Uterus (tissue), 4 donors: Measurements from ENCODE around the gene KCNH5. TPM values are rescaled to one million over a fixed set of nuclear protein-coding genes. Genes with fewer than 3 reads are reported as not detected.
"Not testable (repeated sequence)": the region's sequence is repeated elsewhere in the genome, so short reads cannot be mapped to it uniquely, and the experiment has no call there.

ENCODE experiments used
- DNase-seq, 2 donors: peaks; one replicate each; pipeline ENCODE4 v3.0.0-alpha.2; 2019 to 2020
- H3K27ac ChIP-seq, 2 donors: fragments of 200-600 bp; sonication (generic); 1 replicate in 1 of 2; 2 replicates in 1 of 2; pipeline ENCODE4 v1.5.1; 2016 to 2018
- H3K27me3 ChIP-seq, 2 donors: fragments of 200-600 bp; sonication (generic); one replicate each; pipeline ENCODE4 v1.5.1; 2018 to 2019; ENCODE audit warnings: control low read depth in 1 of 2
- H3K36me3 ChIP-seq, 2 donors: fragments of 200-600 bp; sonication (generic); one replicate each; pipeline ENCODE4 v1.5.1; 2019; ENCODE audit warnings: control low read depth in 1 of 2
- H3K4me1 ChIP-seq, 2 donors: fragments of 200-600 bp; sonication (generic); one replicate each; pipeline ENCODE4 v1.5.1; 2018 to 2019; ENCODE audit warnings: control low read depth in 1 of 2
- H3K4me3 ChIP-seq, 2 donors: fragments of 200-600 bp; sonication (generic); 1 replicate in 1 of 2; 2 replicates in 1 of 2; pipeline ENCODE4 v1.5.1; 2018 to 2019; ENCODE audit warnings: mild to moderate bottlenecking in 1 of 2
- H3K9me3 ChIP-seq, 2 donors: fragments of 200-600 bp; sonication (generic); one replicate each; pipeline ENCODE4 v1.5.1; 2019; ENCODE audit warnings: control low read depth in 1 of 2
- POLR2A ChIP-seq, 2 donors: fragments of 450-650 bp; IDR thresholded peaks; one replicate each; pipeline ENCODE4 v1.6.1; 2016; ENCODE audit warnings: antibody characterized with exemption in 2 of 2, mild to moderate bottlenecking in 1 of 2, moderate library complexity in 1 of 2
- intact Hi-C: fragments of 100-400 bp; cut with DNase I; formaldehyde crosslinking; loops from one replicate; pipeline ENCODE4 v1.15.1; 2023; ENCODE audit warnings: low total_unique reads
- total RNA-seq, 4 donors: library from RNA; depleted of rRNA in 3 of 4; stranded (reverse); fragments of >200 nt in 3 of 4; gene quantifications; one replicate each; pipeline versions ENCODE4 v1.1.0 to v1.2.4, GENCODE V29; 2014 to 2023
- TF ChIP-seq, protein P1 (sequence below), 4 experiments: fragments of 200-600 bp in 2 of 4; fragments of 450-650 bp in 2 of 4; sonication (generic) in 2 of 4; IDR thresholded peaks; one replicate each; pipeline ENCODE4 v1.5.1; 2016 to 2019; ENCODE audit warnings: antibody characterized with exemption in 4 of 4, mild to moderate bottlenecking in 2 of 4, moderate library complexity in 1 of 4
- donor health status: DM: yes; HTN: yes; CAD: no.

The KCNH5 gene
- total RNA-seq, 4 donors from 2014 or later, result 0.09 to 1.6 (median 0.29) TPM; not detected in 1

DNA sequence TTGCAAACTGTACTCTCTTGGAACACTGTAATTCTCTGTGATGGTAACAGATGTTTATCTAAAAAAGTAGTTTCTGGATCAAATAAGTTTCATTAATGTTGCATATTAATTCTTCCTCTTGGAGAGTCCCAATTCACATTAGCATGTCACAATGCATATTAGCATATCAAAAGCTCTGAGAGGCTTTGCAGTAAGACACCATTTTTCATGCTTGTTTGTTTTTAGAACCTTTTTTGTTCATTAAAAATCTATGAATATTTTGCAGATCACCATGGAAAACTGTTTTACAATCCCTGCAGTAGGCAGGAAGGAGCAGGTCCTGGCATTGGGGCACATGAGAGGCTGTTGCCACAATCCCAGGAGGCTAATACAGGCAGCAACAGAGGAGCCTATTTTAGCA is 180.7 kb downstream of the KCNH5 start:
- Histone ChIP-seq H3K9me3 (no peaks in the 10 kb centered on the region), H3K27me3 (no peaks in the 10 kb centered on the region), H3K36me3 (no peaks in the 10 kb centered on the region), H3K4me3 (no peak overlapping the region), H3K27ac (no peak overlapping the region), H3K4me1 (no peaks in the 10 kb centered on the region)
- DNase-seq, result no peak
- TF ChIP-seq POLR2A (IDR thresholded peaks at IDR 0.05), result no peak
- TF ChIP-seq, protein P1, sequence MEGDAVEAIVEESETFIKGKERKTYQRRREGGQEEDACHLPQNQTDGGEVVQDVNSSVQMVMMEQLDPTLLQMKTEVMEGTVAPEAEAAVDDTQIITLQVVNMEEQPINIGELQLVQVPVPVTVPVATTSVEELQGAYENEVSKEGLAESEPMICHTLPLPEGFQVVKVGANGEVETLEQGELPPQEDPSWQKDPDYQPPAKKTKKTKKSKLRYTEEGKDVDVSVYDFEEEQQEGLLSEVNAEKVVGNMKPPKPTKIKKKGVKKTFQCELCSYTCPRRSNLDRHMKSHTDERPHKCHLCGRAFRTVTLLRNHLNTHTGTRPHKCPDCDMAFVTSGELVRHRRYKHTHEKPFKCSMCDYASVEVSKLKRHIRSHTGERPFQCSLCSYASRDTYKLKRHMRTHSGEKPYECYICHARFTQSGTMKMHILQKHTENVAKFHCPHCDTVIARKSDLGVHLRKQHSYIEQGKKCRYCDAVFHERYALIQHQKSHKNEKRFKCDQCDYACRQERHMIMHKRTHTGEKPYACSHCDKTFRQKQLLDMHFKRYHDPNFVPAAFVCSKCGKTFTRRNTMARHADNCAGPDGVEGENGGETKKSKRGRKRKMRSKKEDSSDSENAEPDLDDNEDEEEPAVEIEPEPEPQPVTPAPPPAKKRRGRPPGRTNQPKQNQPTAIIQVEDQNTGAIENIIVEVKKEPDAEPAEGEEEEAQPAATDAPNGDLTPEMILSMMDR (IDR thresholded peaks at IDR 0.05), result no peak
- intact Hi-C loops, result no loop called here

DNA sequence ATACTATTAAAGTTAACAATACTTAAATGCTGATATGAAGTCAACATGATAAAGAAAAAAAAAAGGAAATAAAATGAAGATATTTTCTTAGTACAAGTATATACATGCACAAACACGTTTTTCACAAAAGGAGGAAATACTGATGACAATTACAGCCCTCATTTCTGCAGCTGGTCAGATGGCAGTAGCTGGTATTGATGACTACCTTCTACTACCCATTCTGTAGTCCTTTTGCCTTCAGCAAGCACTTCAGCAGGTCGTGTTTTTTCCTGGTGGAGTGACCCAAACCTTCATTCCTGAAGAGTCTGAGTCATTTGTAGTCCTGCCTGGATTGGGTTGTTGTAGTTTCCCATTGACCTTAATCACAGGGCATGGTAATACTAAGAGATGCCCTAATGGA is 187.2 kb downstream of the KCNH5 start:
- H3K4me1 ChIP-seq, H3K36me3 ChIP-seq, H3K27ac ChIP-seq, intact Hi-C loops, H3K4me3 ChIP-seq, DNase-seq, H3K27me3 ChIP-seq, H3K9me3 ChIP-seq: not testable (repeated sequence)

DNA sequence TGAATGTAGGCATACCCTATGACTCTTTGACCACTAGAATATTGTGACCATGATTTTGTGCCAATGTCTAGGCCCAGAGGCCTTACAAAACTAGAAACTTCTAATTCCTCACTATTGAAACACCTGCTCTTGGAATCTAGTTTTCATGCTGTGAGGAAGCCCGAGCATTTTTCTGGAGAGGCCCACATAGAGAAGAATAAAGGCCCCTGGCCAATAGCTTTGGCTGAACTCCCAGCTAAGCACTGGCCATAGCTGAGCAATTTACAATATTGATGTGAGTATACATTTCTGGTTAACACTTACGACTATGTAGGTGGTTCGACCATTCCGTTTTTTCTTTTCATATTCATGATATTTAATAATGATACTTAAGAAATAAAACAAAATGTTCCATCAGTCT is 190.3 kb downstream of the KCNH5 start:
- Histone ChIP-seq H3K27me3 (no peaks in the 10 kb centered on the region), H3K4me1 (no peaks in the 10 kb centered on the region), H3K36me3 (no peaks in the 10 kb centered on the region), H3K9me3 (no peaks in the 10 kb centered on the region), H3K27ac (no peak overlapping the region), H3K4me3 (no peak overlapping the region)
- DNase-seq, result no peak
- no peak for TF ChIP-seq POLR2A (IDR thresholded peaks at IDR 0.05)
- TF ChIP-seq, protein P1 (IDR thresholded peaks at IDR 0.05), result no peak
- intact Hi-C loops, result no loop called here

DNA sequence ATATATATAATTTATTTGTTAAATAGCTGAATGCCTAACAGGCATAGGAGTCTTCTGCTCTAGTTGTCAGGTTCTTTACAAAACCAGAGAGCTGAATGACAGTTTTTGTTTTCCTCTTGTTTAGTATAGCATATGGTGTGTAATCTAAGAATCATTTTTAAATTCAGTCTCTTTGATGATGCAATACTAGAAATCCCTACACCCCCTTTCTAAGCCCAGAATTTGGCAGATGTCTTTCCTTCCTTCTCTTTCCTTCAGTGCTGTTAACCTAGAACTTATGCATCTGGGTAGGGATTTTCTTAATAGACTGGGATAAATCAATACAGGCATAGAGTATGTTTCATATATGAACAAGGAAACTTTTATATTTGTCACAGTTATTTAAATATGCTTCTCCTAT is 198.1 kb downstream of the KCNH5 start:
- no peaks in the 10 kb centered on the region for H3K36me3 ChIP-seq
- no peak overlapping the region for H3K27ac ChIP-seq

DNA sequence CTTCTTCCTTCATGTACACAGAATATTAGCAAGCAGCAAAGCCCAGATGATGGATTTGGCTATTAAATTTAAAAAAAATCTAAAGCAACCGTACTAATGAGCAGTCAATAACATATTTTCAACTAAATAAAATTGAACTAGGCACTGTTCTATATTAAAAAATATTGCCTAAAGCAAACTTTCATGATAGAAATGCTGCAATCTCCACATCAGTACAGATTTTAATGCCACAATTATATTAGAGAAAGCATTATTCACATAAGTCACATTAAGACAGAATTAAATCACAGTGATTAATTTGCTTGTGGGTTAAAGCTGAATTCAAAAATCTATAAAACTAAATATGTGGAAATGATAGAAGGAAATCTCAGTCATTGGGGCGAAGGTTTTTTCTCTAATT is 200.7 kb downstream of the KCNH5 start:
- Histone ChIP-seq H3K4me1 (no peaks in the 10 kb centered on the region), H3K27ac (no peak overlapping the region), H3K9me3 (no peaks in the 10 kb centered on the region), H3K27me3 (no peaks in the 10 kb centered on the region), H3K4me3 (no peak overlapping the region), H3K36me3 (no peaks in the 10 kb centered on the region)
- TF ChIP-seq POLR2A (IDR thresholded peaks at IDR 0.05), result no peak
- TF ChIP-seq, protein P1 (IDR thresholded peaks at IDR 0.05), result no peak
- no peak for DNase-seq
- intact Hi-C loops, result no loop called here

More for the DNA sequence above, 198.1 kb downstream of the KCNH5 start:
- TF ChIP-seq, protein P1 (IDR thresholded peaks at IDR 0.05), result no peak
- no peak for TF ChIP-seq POLR2A (IDR thresholded peaks at IDR 0.05)
- H3K9me3 ChIP-seq, result no peaks in the 10 kb centered on the region
- no peak overlapping the region for H3K4me3 ChIP-seq
- no peak for DNase-seq
- no peaks in the 10 kb centered on the region for H3K27me3 ChIP-seq
- H3K4me1 ChIP-seq, result no peaks in the 10 kb centered on the region
- intact Hi-C loops, result no loop called here

DNA sequence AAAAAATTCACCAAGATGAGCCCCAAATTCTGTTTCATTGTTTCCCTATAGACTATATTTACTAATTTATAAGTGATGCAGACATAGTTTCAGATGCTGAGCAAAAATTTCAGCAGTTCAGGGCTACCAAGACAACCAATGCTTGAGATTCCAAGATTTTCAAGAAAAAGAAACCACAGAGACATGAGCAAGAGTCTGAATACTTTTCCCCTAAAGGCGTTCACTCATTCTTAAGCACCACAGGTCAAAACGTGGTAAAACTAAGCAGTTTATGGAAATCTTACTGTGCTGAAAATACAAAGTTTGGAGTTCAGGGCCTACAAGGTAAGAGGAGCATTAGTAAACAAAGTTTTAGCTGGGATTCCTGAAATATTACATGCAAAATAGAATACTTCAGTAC is 221.2 kb downstream of the KCNH5 start:
- H3K27me3 ChIP-seq, result no peaks in the 10 kb centered on the region
- no peak overlapping the region for H3K27ac ChIP-seq
- no peak for DNase-seq
- no peaks in the 10 kb centered on the region for H3K9me3 ChIP-seq
- no peaks in the 10 kb centered on the region for H3K4me1 ChIP-seq
- no peak overlapping the region for H3K4me3 ChIP-seq
- no peaks in the 10 kb centered on the region for H3K36me3 ChIP-seq
- intact Hi-C loops, result no loop called here
- TF ChIP-seq POLR2A (IDR thresholded peaks at IDR 0.05), result no peak
- TF ChIP-seq, protein P1 (IDR thresholded peaks at IDR 0.05), result no peak
